Sigmoid colon (tissue), 4 donors: ENCODE measurements around the gene ATP8A1.

Experiments used
- CTCF ChIP-seq, 4 experiments: fragments of 450-650 bp in 3 of 4; fragments of 200-600 bp in 1 of 4; IDR thresholded peaks; one replicate each; pipeline ENCODE4 v1.5.1; 2016 to 2019; ENCODE audit warnings: antibody characterized with exemption in 4 of 4, mild to moderate bottlenecking in 3 of 4, moderate library complexity in 2 of 4
- POLR2A ChIP-seq, 2 donors: fragments of 450-650 bp; IDR thresholded peaks; one replicate each; pipeline ENCODE4 v1.6.1; 2016; ENCODE audit warnings: antibody characterized with exemption in 2 of 2, mild to moderate bottlenecking in 2 of 2, moderate library complexity in 2 of 2
- POLR2AphosphoS5 ChIP-seq, 4 donors: sonication (generic); formaldehyde crosslinking; IDR thresholded peaks; one replicate each; pipeline ENCODE4 v1.6.1; 2017; ENCODE audit warnings: antibody characterized with exemption in 4 of 4

- TF ChIP-seq POLR2A (IDR thresholded peaks at IDR 0.05) (no peak), CTCF (IDR thresholded peaks at IDR 0.05) (no peak), POLR2AphosphoS5 (IDR thresholded peaks at IDR 0.05) (no peak)
These were observed 295.4 kb downstream of the ATP8A1 start for GRCh38 chr4:42361456-42361855.
